H1 (cell line): Measurements from ENCODE around the gene NUTM1. TPM values are rescaled to one million over a fixed set of nuclear protein-coding genes. Genes with fewer than 3 reads are reported as not detected.

ENCODE experiments used
- CTCF ChIA-PET: fragments of 300-600 bp; sonication (Branson Sonifier 250); formaldehyde crosslinking; loops from one replicate; lab custom pipeline; 2021; ENCODE audit not compliant: partially characterized antibody; lab: Charles Lee
- POLR2A ChIA-PET: fragments of 300-600 bp; sonication (Branson Sonifier 250); formaldehyde crosslinking; loops from one replicate; lab custom pipeline; 2021; ENCODE audit warnings: inconsistent platforms; ENCODE audit not compliant: partially characterized antibody; lab: Charles Lee
- DNase-seq, 2 experiments: peaks; one replicate each; pipeline versions ENCODE4 v3.0.0 to v3.0.0-alpha.2; 2010 to 2022; ENCODE audit warnings: low spot score in 2 of 2, low read depth in 1 of 2, mixed read lengths in 1 of 2
- FAIRE-seq: peaks from 2 replicates; lab custom pipeline; 2011; peaks lifted over from hg19 to GRCh38; lab: Jason Lieb, UNC
- H2AFZ ChIP-seq: 2 replicates; pipeline ENCODE4 v1.8.1; 2012; ENCODE audit warnings: low read length, inconsistent platforms
- H2AK5ac ChIP-seq: 2 replicates; pipeline ENCODE4 v1.6.1; 2013; ENCODE audit warnings: low read depth, low read length
- H2BK120ac ChIP-seq: replicated peaks from 2 replicates; pipeline ENCODE3; 2013; ENCODE audit warnings: low read depth, low read length, inconsistent platforms
- H2BK12ac ChIP-seq: 2 replicates; pipeline ENCODE4 v1.6.1; 2013; ENCODE audit warnings: low read depth, low read length
- H2BK15ac ChIP-seq: 2 replicates; pipeline ENCODE4 v1.6.1; 2013; ENCODE audit warnings: low read length
- H2BK20ac ChIP-seq: 2 replicates; pipeline ENCODE4 v1.6.1; 2013; ENCODE audit warnings: low read length
- H2BK5ac ChIP-seq: 2 replicates; pipeline ENCODE4 v1.6.1; 2013; ENCODE audit warnings: low read depth, low read length
- H3K14ac ChIP-seq: 2 replicates; pipeline ENCODE4 v1.6.1; 2013; ENCODE audit warnings: inconsistent platforms; ENCODE audit not compliant: insufficient read length
- H3K18ac ChIP-seq: 2 replicates; pipeline ENCODE4 v1.6.1; 2013; ENCODE audit warnings: low read length; ENCODE audit errors: extremely low read depth
- H3K23ac ChIP-seq: 2 replicates; pipeline ENCODE4 v1.6.1; 2013; ENCODE audit warnings: inconsistent platforms; ENCODE audit not compliant: insufficient read length
- H3K23me2 ChIP-seq: 2 replicates; pipeline ENCODE4 v1.6.1; 2013; ENCODE audit warnings: low read depth, low read length
- H3K27ac ChIP-seq: 2 replicates; pipeline ENCODE4 v1.6.1; 2011; ENCODE audit warnings: low read depth, low read length, inconsistent platforms
- H3K27me3 ChIP-seq, 4 experiments: replicated peaks in 1 of 4; 1 replicate in 1 of 4; 2 replicates in 3 of 4; pipeline versions ENCODE4 v1.6.1 to v1.8.1; 2011 to 2013; ENCODE audit warnings: low read length in 3 of 4, mild to moderate bottlenecking in 3 of 4, inconsistent platforms in 2 of 4, mixed read lengths in 2 of 4, moderate library complexity in 1 of 4; ENCODE audit not compliant: control insufficient read depth in 3 of 4, insufficient read depth in 3 of 4; ENCODE audit errors: extremely low read depth in 1 of 4
- H3K36me3 ChIP-seq, 4 experiments: 2 replicates each; pipeline versions ENCODE4 v1.6.1 to v1.8.1; 2011 to 2013; ENCODE audit warnings: mild to moderate bottlenecking in 4 of 4, low read length in 3 of 4, moderate library complexity in 2 of 4, control low read depth in 1 of 4, inconsistent platforms in 1 of 4; ENCODE audit not compliant: insufficient read depth in 4 of 4, control insufficient read depth in 2 of 4
- H3K4ac ChIP-seq: replicated peaks from 2 replicates; pipeline ENCODE3; 2013; ENCODE audit warnings: low read length, low read depth, mixed read lengths, inconsistent platforms; ENCODE audit not compliant: insufficient read length
- H3K4me1 ChIP-seq, 4 experiments: replicated peaks in 1 of 4; 1 replicate in 1 of 4; 2 replicates in 3 of 4; pipeline versions ENCODE4 v1.6.1 to v1.8.1; 2011 to 2013; ENCODE audit warnings: low read length in 3 of 4, inconsistent platforms in 2 of 4, mixed read lengths in 1 of 4; ENCODE audit not compliant: insufficient read depth in 4 of 4, control insufficient read depth in 3 of 4
- H3K4me2 ChIP-seq, 2 experiments: 2 replicates each; pipeline versions ENCODE4 v1.6.1 to v1.8.1; 2011 to 2013; ENCODE audit warnings: low read depth in 2 of 2, low read length in 2 of 2, control low read depth in 1 of 2, inconsistent platforms in 1 of 2, mild to moderate bottlenecking in 1 of 2; ENCODE audit not compliant: insufficient read depth in 1 of 2
- H3K4me3 ChIP-seq, 4 experiments: fragments of 200-600, 300-600 bp in 1 of 4; sonication (generic), shearing (Covaris generic), sonication (Bioruptor Twin) in 1 of 4; 2 replicates each; pipeline versions ENCODE4 v1.5.1 to v1.8.1; 2011 to 2016; ENCODE audit warnings: low read length in 4 of 4, low read depth in 3 of 4, control low read depth in 2 of 4, inconsistent platforms in 2 of 4, mild to moderate bottlenecking in 2 of 4, mixed read lengths in 1 of 4, moderate library complexity in 1 of 4; ENCODE audit not compliant: insufficient read depth in 2 of 4; ENCODE audit errors: extremely low read depth in 1 of 4
- H3K56ac ChIP-seq: replicated peaks from 2 replicates; pipeline ENCODE3; 2013; ENCODE audit warnings: low read depth, mild to moderate bottlenecking, mixed read lengths, low read length, inconsistent platforms; ENCODE audit not compliant: insufficient read length
- H3K79me1 ChIP-seq: 2 replicates; pipeline ENCODE4 v1.6.1; 2013; ENCODE audit warnings: low read depth, low read length, control low read depth
- H3K79me2 ChIP-seq, 2 experiments: 2 replicates each; pipeline versions ENCODE4 v1.6.1 to v1.8.1; 2012 to 2013; ENCODE audit warnings: low read length in 2 of 2, mild to moderate bottlenecking in 2 of 2, inconsistent platforms in 1 of 2; ENCODE audit not compliant: insufficient read depth in 2 of 2, control insufficient read depth in 1 of 2
- H3K9ac ChIP-seq, 4 experiments: replicated peaks in 1 of 4; 1 replicate in 1 of 4; 2 replicates in 3 of 4; pipeline versions ENCODE4 v1.6.1 to v1.8.1; 2011 to 2013; ENCODE audit warnings: low read depth in 3 of 4, low read length in 3 of 4, control low read depth in 2 of 4, mild to moderate bottlenecking in 2 of 4, moderate library complexity in 2 of 4, inconsistent platforms in 1 of 4; ENCODE audit errors: extremely low read depth in 1 of 4
- H3K9me3 ChIP-seq, 2 experiments: 2 replicates each; pipeline versions ENCODE4 v1.6.1 to v1.8.1; 2012 to 2013; ENCODE audit warnings: mild to moderate bottlenecking in 2 of 2, moderate library complexity in 2 of 2, control low read depth in 1 of 2, inconsistent platforms in 1 of 2, low read depth in 1 of 2, low read length in 1 of 2, mixed read lengths in 1 of 2; ENCODE audit not compliant: insufficient read depth in 2 of 2
- H4K20me1 ChIP-seq, 2 experiments: replicated peaks in 1 of 2; 2 replicates each; pipeline versions ENCODE3 to v1.8.1; 2011 to 2013; ENCODE audit warnings: inconsistent platforms in 2 of 2, low read length in 2 of 2, mild to moderate bottlenecking in 1 of 2; ENCODE audit not compliant: insufficient read depth in 2 of 2, control insufficient read depth in 1 of 2
- H4K5ac ChIP-seq: 2 replicates; pipeline ENCODE4 v1.6.1; 2013; ENCODE audit warnings: low read length, low read depth, mixed read lengths, inconsistent platforms; ENCODE audit not compliant: insufficient read length
- H4K8ac ChIP-seq: 2 replicates; pipeline ENCODE4 v1.8.0; 2013; ENCODE audit warnings: mild to moderate bottlenecking, moderate library complexity, low read length, inconsistent platforms; ENCODE audit not compliant: insufficient read depth; ENCODE audit errors: extremely low read depth
- H4K91ac ChIP-seq: replicated peaks from 2 replicates; pipeline ENCODE3; 2013; ENCODE audit warnings: low read length, mixed read lengths, inconsistent platforms; ENCODE audit not compliant: insufficient read length
- ATF3 ChIP-seq: IDR thresholded peaks from 2 replicates; pipeline ENCODE4 v1.6.1; 2011; ENCODE audit warnings: low read depth, mild to moderate bottlenecking, low read length; ENCODE audit not compliant: insufficient read depth
- BCL11A ChIP-seq, 2 experiments: IDR thresholded peaks; one replicate each; pipeline ENCODE4 v1.6.1; 2011; ENCODE audit warnings: low read depth in 2 of 2, low read length in 2 of 2, mild to moderate bottlenecking in 2 of 2
- BRCA1 ChIP-seq: IDR thresholded peaks from 2 replicates; pipeline ENCODE4 v1.6.1; 2012; ENCODE audit warnings: low read depth, low read length, improper control_type of control experiment
- NANOG ChIP-seq: IDR thresholded peaks from 2 replicates; pipeline ENCODE4 v1.6.1; 2011; ENCODE audit warnings: low read length, low read depth, mild to moderate bottlenecking, inconsistent platforms; ENCODE audit not compliant: insufficient read depth, poor library complexity, severe bottlenecking
- RAD21 ChIP-seq, 2 experiments: IDR thresholded peaks in 1 of 2; conservative IDR thresholded peaks in 1 of 2; 2 replicates each; pipeline ENCODE4 v1.6.1; 2011; ENCODE audit warnings: low read depth in 2 of 2, low read length in 2 of 2, improper control_type of control experiment in 1 of 2, inconsistent platforms in 1 of 2, mild to moderate bottlenecking in 1 of 2, moderate library complexity in 1 of 2
- RNF2 ChIP-seq: fragments of 200-900, 300-1000 bp; sonication (generic); IDR thresholded peaks from 2 replicates; pipeline ENCODE4 v1.7.1; 2016; ENCODE audit warnings: borderline replicate concordance, low read depth, mild to moderate bottlenecking, antibody characterized with exemption, low read length; ENCODE audit not compliant: poor library complexity, severe bottlenecking; ENCODE audit errors: missing control alignments
- SIN3A ChIP-seq, 2 experiments: IDR thresholded peaks in 1 of 2; conservative IDR thresholded peaks in 1 of 2; 2 replicates each; pipeline ENCODE4 v1.6.1; 2011 to 2012; ENCODE audit warnings: low read length in 2 of 2, improper control_type of control experiment in 1 of 2, low read depth in 1 of 2, mild to moderate bottlenecking in 1 of 2
- TAF7 ChIP-seq: optimal IDR thresholded peaks from 2 replicates; pipeline ENCODE3; 2011; ENCODE audit warnings: low read depth, mild to moderate bottlenecking, inconsistent platforms, low read length, moderate library complexity, borderline replicate concordance
- WGBS, 2 experiments: shearing (Covaris generic) in 1 of 2; methylation state at CpG; one replicate each; pipeline versions ENCODE4 v1.1.6 to v1.1.7; 2013 to 2015; ENCODE audit warnings: low lambda C conversion rate in 2 of 2, mixed read lengths in 2 of 2, inconsistent platforms in 1 of 2, low coverage in 1 of 2, missing lambda C conversion rate in 1 of 2; ENCODE audit not compliant: insufficient replicate concordance in 2 of 2, insufficient coverage in 1 of 2, insufficient read length in 1 of 2; ENCODE audit errors: extremely low coverage in 1 of 2, missing lambda C conversion rate in 1 of 2; 5-methylcytosine and 5-hydroxymethylcytosine counted together
- polyA plus RNA-seq, 7 experiments: library from polyadenylated mRNA; depleted of rRNA in 3 of 7; stranded (reverse) in 5 of 7; unstranded in 2 of 7; fragments of >200 nt in 5 of 7; fragments of 200-250 nt in 2 of 7; gene quantifications; 1 replicate in 5 of 7; 2 replicates in 1 of 7; 4 replicates in 1 of 7; pipeline versions ENCODE4 v1.2.1 to v1.2.3, GENCODE V29; 2011 to 2013; ENCODE audit warnings: missing spikeins in 2 of 7, mixed read lengths in 2 of 7
- total RNA-seq: library from RNA; stranded (reverse); fragmentation: NEBNext Ultra II Directional; extraction: Animal tissue kit (Norgen Biotek cat#: 25700); gene quantifications from 2 replicates; pipeline ENCODE4 v1.2.1, GENCODE V29; 2021

The NUTM1 gene
- total and polyA plus RNA-seq, 2 of the 8 experiments (the other 6 are each of a cell fraction or from before 2014, with no cell fraction given) = 0.39 to 0.60 TPM

- no peak overlapping the region for H3K56ac ChIP-seq
- no peak overlapping the region for H3K9ac ChIP-seq
- CTCF ChIA-PET = interaction anchor here (1.5 kb wide), 1 partner anchor 10 kb away, joined by 3 read pairs; the partner anchor contains the start of gene LPCAT4
Observed at GRCh38 chr15:34376856-34377255, 33.7 kb downstream of the NUTM1 start.

More at GRCh38 chr15:34376856-34377255, 33.7 kb downstream of the NUTM1 start:
- no peak overlapping the region for H4K8ac ChIP-seq
- TF ChIP-seq ATF3 (no peak), BRCA1 (no peak), BCL11A (IDR thresholded peaks at IDR 0.05; ENCODE audit: low read depth in 2 of 2, low read length in 2 of 2) (no peak), RAD21 (IDR thresholded peaks at IDR 0.05 in 1 of 2, conservative IDR thresholded peaks at IDR 0.05 in 1 of 2; ENCODE audit: low read depth in 2 of 2, low read length in 2 of 2) (no peak), SIN3A (conservative IDR thresholded peaks at IDR 0.05 in 1 of 2, IDR thresholded peaks at IDR 0.05 in 1 of 2; ENCODE audit: low read depth in 1 of 2, low read length in 2 of 2) (no peak), TAF7 (no peak), NANOG (no peak), RNF2 (no peak)
- TF ChIP-seq, all 59 proteins: peak for 0
- no peak for FAIRE-seq
- no peak overlapping the region for H2BK15ac ChIP-seq
- no peak overlapping the region for H3K14ac ChIP-seq
- no peak overlapping the region for H3K4ac ChIP-seq
- no peaks in the 10 kb centered on the region for H4K20me1 ChIP-seq
- no peak overlapping the region for H2AK5ac ChIP-seq
- no peak overlapping the region for H3K4me2 ChIP-seq
- no peaks in the 10 kb centered on the region for H3K36me3 ChIP-seq
- H3K9me3 ChIP-seq = peaks cover 5 to 13% of the 10 kb centered on the region in 2 experiments; a peak in 3 of 4 replicates
- no peak overlapping the region for H4K91ac ChIP-seq
- WGBS, 2 experiments = 92% methylated on average over 2 of the region's 2 CpGs; no CpG with 5 or more reads in 1 of the 2 experiments
- H3K4me3 ChIP-seq = no peak overlapping the region
- H2AFZ ChIP-seq = no peak overlapping the region
- no peak for DNase-seq
- no peaks in the 10 kb centered on the region; a peak in 1 of 7 replicates for H3K27me3 ChIP-seq
- no peak overlapping the region for H3K23ac ChIP-seq
- H2BK5ac ChIP-seq = no peak overlapping the region
- POLR2A ChIA-PET = no interaction called here
- H3K4me1 ChIP-seq = peaks cover 0 to 3% (median 0%) of the 10 kb centered on the region in 4 experiments; a peak in 1 of 7 replicates
- no peak overlapping the region for H2BK120ac ChIP-seq
- H3K27ac ChIP-seq = no peak overlapping the region
- no peak overlapping the region for H2BK12ac ChIP-seq
- H4K5ac ChIP-seq = no peak overlapping the region
- no peak overlapping the region for H3K18ac ChIP-seq
- no peak overlapping the region for H2BK20ac ChIP-seq
- no peaks in the 10 kb centered on the region for H3K79me2 ChIP-seq
- H3K23me2 ChIP-seq = no peaks in the 10 kb centered on the region
- H3K79me1 ChIP-seq = no peaks in the 10 kb centered on the region; the same call in 1 of the 2 replicates
